B cell (primary cell): ENCODE results near the gene SNTG2. TPM values are rescaled to one million over a fixed set of nuclear protein-coding genes. Genes with fewer than 3 reads are reported as not detected.

Experiments used
- ATAC-seq: fragments of 200-7000 bp; cut with Tn5 transposase; one replicate; pipeline ENCODE4 v1.10.0; 2021; ENCODE audit warnings: low read depth, mild to moderate bottlenecking, moderate number of reproducible peaks, moderate library complexity
- CTCF ChIA-PET: fragments of 350-600 bp; sonication (Branson Sonifier 250); formaldehyde crosslinking; loops from one replicate; lab custom pipeline; 2021; ENCODE audit warnings: antibody characterized with exemption, inconsistent platforms; lab: Charles Lee
- POLR2A ChIA-PET: fragments of 350-600 bp; sonication (Branson Sonifier 250); formaldehyde crosslinking; loops from one replicate; lab custom pipeline; 2021; ENCODE audit warnings: antibody characterized with exemption; lab: Charles Lee
- DNase-seq: peaks from one replicate; pipeline ENCODE4 v3.0.0; 2013
- H2AFZ ChIP-seq: 2 replicates; pipeline ENCODE4 v1.6.1; 2012; ENCODE audit warnings: mild to moderate bottlenecking, low read depth, low read length; ENCODE audit not compliant: insufficient read depth, poor library complexity, severe bottlenecking
- H3K27ac ChIP-seq, 2 donors: 1 replicate in 1 of 2; 2 replicates in 1 of 2; pipeline ENCODE4 v1.5.1; 2012 to 2013; ENCODE audit warnings: low read length in 2 of 2, mild to moderate bottlenecking in 2 of 2, moderate library complexity in 1 of 2
- H3K27me3 ChIP-seq, 4 experiments: fragments of 200-600 bp in 1 of 4; sonication (generic) in 1 of 4; replicated peaks in 1 of 4; 1 replicate in 2 of 4; 2 replicates in 2 of 4; pipeline versions ENCODE4 v1.6.1 to v1.7.0; 2013 to 2016; ENCODE audit warnings: low read length in 3 of 4, mild to moderate bottlenecking in 2 of 4, mixed read lengths in 1 of 4, moderate library complexity in 1 of 4; ENCODE audit not compliant: insufficient read depth in 4 of 4, control insufficient read depth in 3 of 4; ENCODE audit errors: control extremely low read depth in 1 of 4
- H3K36me3 ChIP-seq, 2 experiments: replicated peaks in 1 of 2; 1 replicate in 1 of 2; 2 replicates in 1 of 2; pipeline versions ENCODE4 v1.6.1 to v1.7.1; 2013; ENCODE audit warnings: low read length in 1 of 2; ENCODE audit not compliant: insufficient read depth in 2 of 2, control insufficient read depth in 1 of 2; ENCODE audit errors: control extremely low read depth in 1 of 2, extremely low read depth in 1 of 2
- H3K4me1 ChIP-seq, 2 donors: fragments of 200-600 bp in 1 of 2; sonication (generic) in 1 of 2; 1 replicate in 1 of 2; 2 replicates in 1 of 2; pipeline versions ENCODE4 v1.5.1 to v1.6.1; 2013 to 2017; ENCODE audit warnings: low read length in 2 of 2; ENCODE audit not compliant: control insufficient read depth in 2 of 2, insufficient read depth in 2 of 2
- H3K4me2 ChIP-seq: replicated peaks from 2 replicates; pipeline ENCODE3; 2012; ENCODE audit warnings: mild to moderate bottlenecking, low read depth, low read length; ENCODE audit not compliant: poor library complexity, severe bottlenecking
- H3K4me3 ChIP-seq, 5 experiments: fragments of 200-600 bp in 1 of 5; sonication (generic) in 1 of 5; 1 replicate in 3 of 5; 2 replicates in 2 of 5; pipeline versions ENCODE4 v1.5.1 to v1.7.0; 2011 to 2016; ENCODE audit warnings: low read length in 4 of 5, mild to moderate bottlenecking in 4 of 5, low read depth in 2 of 5, control low read depth in 1 of 5, moderate library complexity in 1 of 5; ENCODE audit not compliant: insufficient read depth in 1 of 5; ENCODE audit errors: control extremely low read depth in 1 of 5, extremely low read depth in 1 of 5
- H3K79me2 ChIP-seq: fragments of 200-600 bp; sonication (generic); one replicate; pipeline ENCODE4 v1.6.0; 2016; ENCODE audit warnings: low read length; ENCODE audit not compliant: control insufficient read depth, insufficient read depth
- H3K9ac ChIP-seq: fragments of 200-600 bp; sonication (generic); 2 replicates; pipeline ENCODE4 v1.6.1; 2017; ENCODE audit warnings: mild to moderate bottlenecking, low read length, moderate library complexity
- H3K9me3 ChIP-seq, 3 donors: one replicate each; pipeline versions ENCODE4 v1.6.1 to v1.7.1; 2013; ENCODE audit warnings: low read length in 2 of 3; ENCODE audit not compliant: control insufficient read depth in 2 of 3, insufficient read depth in 1 of 3; ENCODE audit errors: control extremely low read depth in 1 of 3
- H4K20me1 ChIP-seq: 2 replicates; pipeline ENCODE4 v1.6.0; 2012; ENCODE audit warnings: mild to moderate bottlenecking, low read length; ENCODE audit not compliant: insufficient read depth, control insufficient read depth, poor library complexity, severe bottlenecking
- H3K27ac Mint-ChIP-seq: one replicate; pipeline ENCODE4 v1.8.0; 2021; ENCODE audit warnings: mixed read lengths
- H3K27me3 Mint-ChIP-seq: one replicate; pipeline ENCODE4 v1.8.0; 2021; ENCODE audit warnings: mixed read lengths
- H3K4me1 Mint-ChIP-seq: one replicate; pipeline ENCODE4 v1.8.0; 2021; ENCODE audit warnings: mixed read lengths
- H3K4me3 Mint-ChIP-seq: one replicate; pipeline ENCODE4 v1.8.0; 2021; ENCODE audit warnings: mixed read lengths
- H3K9me3 Mint-ChIP-seq: one replicate; pipeline ENCODE4 v1.8.0; 2022; ENCODE audit warnings: mixed read lengths; ENCODE audit not compliant: insufficient read depth
- CTCF ChIP-seq: fragments of 200-600 bp; IDR thresholded peaks from one replicate; pipeline ENCODE4 v1.8.0; 2022; ENCODE audit warnings: antibody characterized with exemption, mild to moderate bottlenecking
- EZH2 ChIP-seq: IDR thresholded peaks from 2 replicates; pipeline ENCODE4 v1.6.1; 2012; ENCODE audit warnings: borderline replicate concordance, low read depth, mild to moderate bottlenecking, moderate library complexity, low read length; ENCODE audit not compliant: insufficient read depth, poor library complexity, severe bottlenecking
- WGBS: methylation state at CpG from one replicate; pipeline ENCODE4 v1.1.5; 2013; ENCODE audit warnings: missing lambda C conversion rate; ENCODE audit not compliant: insufficient coverage; 5-methylcytosine and 5-hydroxymethylcytosine counted together
- intact Hi-C: fragments of 100-400 bp; cut with micrococcal nuclease; formaldehyde crosslinking; loops from one replicate; pipeline ENCODE4 v1.10.0; 2022
- polyA plus RNA-seq: library from polyadenylated mRNA; depleted of rRNA; stranded (reverse); fragments of >200 nt; gene quantifications from 2 replicates; pipeline ENCODE4 v1.2.3, GENCODE V29; 2012
- total RNA-seq, 2 donors: library from RNA; stranded (reverse); fragments of 120-200 nt in 1 of 2; gene quantifications; 1 replicate in 1 of 2; 2 replicates in 1 of 2; pipeline versions ENCODE4 v1.2.3 to v1.2.4, GENCODE V29; 2013 to 2022

SNTG2 gene
- total and polyA plus RNA-seq, 2 donors (not counting 1 experiment from before 2014, with no cell fraction given), result 2.1 to 2.4 TPM

- Mint-ChIP-seq H3K4me1 (no peaks in the 10 kb centered on the region), H3K4me3 (no peak overlapping the region), H3K9me3 (no peaks in the 10 kb centered on the region), H3K27ac (no peak overlapping the region), H3K27me3 (peaks cover 3% of the 10 kb centered on the region)
- no peak overlapping the region for H3K4me2 ChIP-seq
- POLR2A ChIA-PET, result no interaction called here
- H3K9ac ChIP-seq, result no peak overlapping the region
- H3K9me3 ChIP-seq, result no peaks in the 10 kb centered on the region
- no peak for ATAC-seq
- H3K79me2 ChIP-seq, result no peaks in the 10 kb centered on the region
- no peaks in the 10 kb centered on the region for H3K36me3 ChIP-seq
- no peak for DNase-seq
- no peaks in the 10 kb centered on the region for H4K20me1 ChIP-seq
- no peak overlapping the region for H3K4me3 ChIP-seq
- TF ChIP-seq EZH2, result no peak
- no peak for TF ChIP-seq CTCF
- intact Hi-C loops, result no loop called here
- CTCF ChIA-PET, result no interaction called here
- H3K27me3 ChIP-seq, result no peaks in the 10 kb centered on the region
- WGBS, result 97% methylated on average over 4 of the region's 8 CpGs
- H3K4me1 ChIP-seq, result no peaks in the 10 kb centered on the region
- H3K27ac ChIP-seq, result no peak overlapping the region
- no peak overlapping the region for H2AFZ ChIP-seq
Measured at GRCh38 chr2:1016500-1016899, 65.9 kb downstream of the SNTG2 start.

GRCh38 chr2:1017827-1018226, 67.2 kb downstream of the SNTG2 start:
- ChIA-PET POLR2A (no interaction called here), CTCF (no interaction called here)
- no peak for ATAC-seq
- H3K27ac Mint-ChIP-seq, result no peak overlapping the region
- Histone ChIP-seq H3K36me3 (no peaks in the 10 kb centered on the region), H3K27ac (no peak overlapping the region), H2AFZ (no peak overlapping the region), H3K9ac (no peak overlapping the region), H4K20me1 (no peaks in the 10 kb centered on the region), H3K79me2 (no peaks in the 10 kb centered on the region), H3K4me1 (no peaks in the 10 kb centered on the region), H3K9me3 (peaks cover 0 to 3% (median 0%) of the 10 kb centered on the region in 3 donors), H3K27me3 (no peaks in the 10 kb centered on the region), H3K4me2 (no peak overlapping the region), H3K4me3 (no peak overlapping the region)
- no peaks in the 10 kb centered on the region for H3K27me3 Mint-ChIP-seq
- H3K9me3 Mint-ChIP-seq, result no peaks in the 10 kb centered on the region
- intact Hi-C loops, result no loop called here
- H3K4me1 Mint-ChIP-seq, result no peaks in the 10 kb centered on the region
- TF ChIP-seq EZH2 (no peak), CTCF (no peak)
- H3K4me3 Mint-ChIP-seq, result no peak overlapping the region
- WGBS, result no CpG with 5 or more reads among the region's 6 CpGs
- DNase-seq, result no peak
